Measurements from ENCODE around the gene USH2A. TPM values are rescaled to one million over a fixed set of nuclear protein-coding genes. Genes with fewer than 3 reads are reported as not detected.
A peak's percentile ranks its signal among the peaks of the same experiment; 100 is the strongest.

USH2A gene
- total RNA-seq, 2 donors from 2014 or later = 0.62 to 3.1 TPM

DNA sequence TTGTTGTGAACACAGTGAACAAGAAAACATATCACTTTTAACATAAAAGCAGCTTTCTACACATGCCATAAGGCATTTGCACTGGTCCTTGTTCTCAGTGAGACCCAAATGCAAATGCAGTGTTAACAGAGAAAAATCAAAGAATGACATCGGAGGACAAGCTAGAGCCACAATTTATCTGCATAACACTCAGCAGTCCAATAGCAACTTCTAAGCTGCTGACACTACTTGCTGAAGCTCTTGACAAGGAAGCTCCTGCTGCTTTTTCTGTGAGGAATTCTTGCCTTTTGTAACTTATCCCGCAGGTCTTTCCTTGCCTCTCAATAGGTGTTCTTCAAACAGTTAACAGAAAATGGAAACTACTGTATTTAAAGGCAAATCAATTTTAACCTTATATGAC, 34.7 kb downstream of the USH2A start:
- Mint-ChIP-seq H3K9me3 (no peaks in the 10 kb centered on the region), H3K4me1 (peaks cover 28% of the 10 kb centered on the region)
- TF ChIP-seq CTCF (conservative IDR thresholded peaks at IDR 0.05) = no peak

DNA sequence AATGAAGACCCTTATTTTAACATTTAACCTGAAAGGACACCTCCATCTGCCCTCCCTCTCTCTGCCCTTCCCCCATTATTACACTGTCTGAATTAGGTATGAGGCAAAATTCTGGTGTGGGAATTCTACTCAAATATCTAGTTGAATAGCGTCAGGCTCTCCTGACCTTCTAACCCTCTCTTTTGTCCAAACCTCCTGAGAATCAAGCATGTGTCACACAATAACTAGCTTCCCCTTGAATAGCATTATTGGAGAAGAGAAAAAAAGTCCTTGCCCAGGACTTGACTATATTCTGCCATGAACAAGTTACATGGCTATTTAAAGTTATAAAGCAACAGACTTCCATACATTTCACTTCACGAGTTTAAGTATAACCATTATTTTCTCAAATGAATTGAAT, 35.5 kb downstream of the USH2A start:
- TF ChIP-seq CTCF (conservative IDR thresholded peaks at IDR 0.05) = no peak
- H3K4me1 ChIP-seq (ENCODE audit: control insufficient read depth, insufficient read depth, low read length) = peaks cover 6% of the 10 kb centered on the region
- Mint-ChIP-seq H3K27ac (no peak overlapping the region), H3K4me3 (no peak overlapping the region), H3K27me3 (ENCODE audit: insufficient read depth) (no peaks in the 10 kb centered on the region), H3K36me3 (ENCODE audit: low read depth) (no peaks in the 10 kb centered on the region), H3K9me3 (no peaks in the 10 kb centered on the region), H3K4me1 (peaks cover 20% of the 10 kb centered on the region)
- H3K27ac ChIP-seq (ENCODE audit: low read depth, low read length) = peak overlapping the region; percentile 92
- no peaks in the 10 kb centered on the region for H3K9me3 ChIP-seq (ENCODE audit: control insufficient read depth, low read length)
- WGBS, 2 experiments (ENCODE audit: insufficient coverage in 1 of 2, insufficient read length in 1 of 2) = 40 to 82% methylated on average over 1 to 2 of the region's 2 CpGs
- no peak overlapping the region for H3K9ac ChIP-seq (ENCODE audit: extremely low read depth, low read length, poor library complexity, severe bottlenecking)
- no peak for DNase-seq
- H3K4me3 ChIP-seq (ENCODE audit: low read length) = no peak overlapping the region
- no peaks in the 10 kb centered on the region for H3K36me3 ChIP-seq (ENCODE audit: control insufficient read depth, insufficient read depth, low read length)
- no peaks in the 10 kb centered on the region for H3K27me3 ChIP-seq (ENCODE audit: control insufficient read depth, insufficient read depth, low read length, poor library complexity, severe bottlenecking)

More for the DNA sequence above, 34.7 kb downstream of the USH2A start:
- Histone ChIP-seq H3K9ac (ENCODE audit: extremely low read depth, low read length, poor library complexity, severe bottlenecking) (no peak overlapping the region), H3K4me1 (ENCODE audit: control insufficient read depth, insufficient read depth, low read length) (peaks cover 9% of the 10 kb centered on the region), H3K4me3 (ENCODE audit: low read length) (no peak overlapping the region), H3K27ac (ENCODE audit: low read depth, low read length) (peak overlapping the region; percentile 92), H3K27me3 (ENCODE audit: control insufficient read depth, insufficient read depth, low read length, poor library complexity, severe bottlenecking) (no peaks in the 10 kb centered on the region), H3K36me3 (ENCODE audit: control insufficient read depth, insufficient read depth, low read length) (no peaks in the 10 kb centered on the region), H3K9me3 (ENCODE audit: control insufficient read depth, low read length) (no peaks in the 10 kb centered on the region)
- Mint-ChIP-seq H3K27ac (no peak overlapping the region), H3K27me3 (ENCODE audit: insufficient read depth) (no peaks in the 10 kb centered on the region), H3K36me3 (ENCODE audit: low read depth) (no peaks in the 10 kb centered on the region), H3K4me3 (no peak overlapping the region)
- 0 to 2% methylated on average over 1 to 2 of the region's 2 CpGs for WGBS, 2 experiments (ENCODE audit: insufficient coverage in 1 of 2, insufficient read length in 1 of 2)
- peak; percentile 55 for DNase-seq

- Mint-ChIP-seq H3K9me3 (no peaks in the 10 kb centered on the region), H3K36me3 (ENCODE audit: low read depth) (no peaks in the 10 kb centered on the region), H3K27me3 (ENCODE audit: insufficient read depth) (no peaks in the 10 kb centered on the region), H3K27ac (no peak overlapping the region), H3K4me3 (no peak overlapping the region), H3K4me1 (no peaks in the 10 kb centered on the region)
- 80% methylated on average over 1 of the region's 1 CpG; no CpG with 5 or more reads in 1 of the 2 experiments for WGBS, 2 experiments (ENCODE audit: insufficient coverage in 1 of 2, insufficient read length in 1 of 2)
- TF ChIP-seq CTCF (conservative IDR thresholded peaks at IDR 0.05) = no peak
- H3K9me3 ChIP-seq (ENCODE audit: control insufficient read depth, low read length) = no peaks in the 10 kb centered on the region
- H3K4me3 ChIP-seq (ENCODE audit: low read length) = no peak overlapping the region
- no peaks in the 10 kb centered on the region for H3K4me1 ChIP-seq (ENCODE audit: control insufficient read depth, insufficient read depth, low read length)
- H3K36me3 ChIP-seq (ENCODE audit: control insufficient read depth, insufficient read depth, low read length) = no peaks in the 10 kb centered on the region
- DNase-seq = no peak
- no peaks in the 10 kb centered on the region for H3K27me3 ChIP-seq (ENCODE audit: control insufficient read depth, insufficient read depth, low read length, poor library complexity, severe bottlenecking)
- H3K9ac ChIP-seq (ENCODE audit: extremely low read depth, low read length, poor library complexity, severe bottlenecking) = no peak overlapping the region
- H3K27ac ChIP-seq (ENCODE audit: low read depth, low read length) = no peak overlapping the region
Measured at GRCh38 chr1:216379441-216379840, 43.8 kb downstream of the USH2A start.

Measured in endodermal cell (in vitro differentiated cells).